Natural killer cell treated with Interleukin-12 subunit alpha and Interleukin-12 subunit beta and Interleukin-15 and Interleukin-18, amount 100 ng/mL, for 72 hours (primary cell): ENCODE results near the gene TMEM40. TPM values are rescaled to one million over a fixed set of nuclear protein-coding genes. Genes with fewer than 3 reads are reported as not detected.
A peak's percentile ranks its signal among the peaks of the same experiment; 100 is the strongest.
"Not testable (repeated sequence)": the region's sequence is repeated elsewhere in the genome, so short reads cannot be mapped to it uniquely, and the experiment has no call there.

Experiments used
- ATAC-seq, 2 donors: fragments of 150-1000 bp; cut with Tn5 transposase in 1 of 2; sonication (Bioruptor Pico), chemical (Tn5 transposase) in 1 of 2; 2 replicates each; pipeline ENCODE4 v1.10.0; 2021
- DNase-seq: peaks from one replicate; pipeline ENCODE4 v3.0.0; 2022; ENCODE audit warnings: low spot score
- H3K27ac Mint-ChIP-seq, 2 donors: 1 replicate in 1 of 2; 2 replicates in 1 of 2; pipeline ENCODE4 v1.8.0; 2022; ENCODE audit warnings: mixed read lengths in 2 of 2, mild to moderate bottlenecking in 1 of 2, moderate library complexity in 1 of 2
- H3K27me3 Mint-ChIP-seq, 2 donors: 1 replicate in 1 of 2; 2 replicates in 1 of 2; pipeline ENCODE4 v1.8.0; 2022; ENCODE audit warnings: mixed read lengths in 2 of 2
- H3K36me3 Mint-ChIP-seq: one replicate; pipeline ENCODE4 v1.8.0; 2022; ENCODE audit warnings: mixed read lengths
- H3K4me1 Mint-ChIP-seq, 2 donors: 1 replicate in 1 of 2; 2 replicates in 1 of 2; pipeline ENCODE4 v1.8.0; 2022; ENCODE audit warnings: low read depth in 2 of 2, mixed read lengths in 2 of 2, mild to moderate bottlenecking in 1 of 2
- H3K4me3 Mint-ChIP-seq: one replicate; pipeline ENCODE4 v1.8.0; 2022; ENCODE audit warnings: mixed read lengths
- H3K9me3 Mint-ChIP-seq: 2 replicates; pipeline ENCODE4 v1.8.0; 2022; ENCODE audit warnings: mixed read lengths
- total RNA-seq, 2 donors: library from RNA; stranded (reverse); gene quantifications; one replicate each; pipeline ENCODE4 v1.2.3, GENCODE V29; 2022

The TMEM40 gene
- total RNA-seq, 2 donors from 2014 or later = not detected

DNA sequence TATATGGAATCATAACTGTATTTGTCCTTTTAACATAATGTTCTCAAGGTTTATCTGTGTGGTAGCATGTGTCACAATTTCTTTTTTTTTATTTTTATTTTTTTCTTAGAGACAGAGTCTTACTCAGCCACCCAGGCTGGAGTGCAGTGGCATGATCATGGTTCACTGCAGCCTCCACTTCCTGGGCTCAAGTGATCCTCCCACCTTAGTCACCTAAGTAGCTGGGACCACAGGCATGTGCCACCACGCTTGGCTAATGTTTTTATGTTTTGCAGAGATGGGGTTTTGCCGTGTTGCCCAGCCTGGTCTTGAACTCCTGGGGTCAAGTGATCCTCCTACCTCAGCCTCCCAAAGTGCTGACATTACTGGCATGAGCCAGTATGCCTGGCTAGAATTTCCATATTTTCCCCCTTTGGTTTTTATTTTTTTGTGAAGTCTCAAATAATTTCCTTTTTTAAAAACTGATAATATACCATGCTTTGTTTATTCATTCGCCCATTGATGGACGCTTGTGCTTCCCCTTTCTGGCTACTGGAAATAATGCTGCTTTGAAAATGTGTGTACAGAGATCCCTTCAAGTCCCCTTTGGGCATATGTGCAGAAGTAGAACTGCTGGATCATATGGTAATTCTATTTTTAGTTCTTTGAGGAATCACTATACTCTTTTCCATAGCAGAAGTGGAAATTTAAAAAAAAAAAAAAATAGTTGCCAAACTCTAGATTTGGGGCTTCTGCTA lies 28.4 kb downstream of the TMEM40 start:
- no peak overlapping the region for H3K4me3 Mint-ChIP-seq

GRCh38 chr3:12729051-12729651 lies 29.9 kb downstream of the TMEM40 start:
- no peak overlapping the region for H3K27ac Mint-ChIP-seq
- H3K9me3 Mint-ChIP-seq = no peaks in the 10 kb centered on the region
- DNase-seq (no peak), ATAC-seq (no peak)
- H3K4me3 Mint-ChIP-seq = no peak overlapping the region
- H3K4me1 Mint-ChIP-seq = no peaks in the 10 kb centered on the region
- H3K36me3 Mint-ChIP-seq = no peaks in the 10 kb centered on the region
- peaks cover 13 to 40% of the 10 kb centered on the region in 2 donors for H3K27me3 Mint-ChIP-seq

More for the DNA sequence above, 28.4 kb downstream of the TMEM40 start:
- ATAC-seq (no peak), DNase-seq (no peak)
- Mint-ChIP-seq H3K27me3 (peaks cover 8 to 28% of the 10 kb centered on the region in 2 donors), H3K9me3 (no peaks in the 10 kb centered on the region), H3K4me1 (no peaks in the 10 kb centered on the region), H3K36me3 (no peaks in the 10 kb centered on the region), H3K27ac (no peak overlapping the region)

DNA sequence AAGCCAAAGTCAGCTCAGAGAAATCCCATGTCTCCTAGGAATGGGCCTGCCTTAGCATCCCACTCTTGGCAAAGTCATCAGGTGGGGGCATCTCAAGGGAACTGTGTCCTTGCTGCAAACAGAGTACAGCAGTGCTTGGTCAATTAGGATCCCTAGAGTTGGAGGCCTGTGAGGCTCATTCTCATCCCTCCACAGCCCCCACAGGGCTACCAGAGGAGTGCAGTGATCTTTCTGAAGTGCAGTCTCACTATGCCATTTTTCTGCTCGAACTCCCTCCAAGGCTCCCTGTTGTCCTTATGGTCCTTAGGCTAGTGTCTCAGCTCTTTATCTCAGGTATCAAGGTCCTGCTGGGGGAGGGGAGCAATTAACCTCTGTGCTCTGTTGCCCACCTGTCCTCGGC lies 31.1 kb downstream of the TMEM40 start:
- DNase-seq (no peak), ATAC-seq (peak in 1 of 2 donors; percentile 40)
- H3K27ac Mint-ChIP-seq = no peak overlapping the region
- H3K27me3 Mint-ChIP-seq = peaks cover 13 to 37% of the 10 kb centered on the region in 2 donors
- H3K4me3 Mint-ChIP-seq = no peak overlapping the region
- H3K9me3 Mint-ChIP-seq = no peaks in the 10 kb centered on the region
- H3K36me3 Mint-ChIP-seq = no peaks in the 10 kb centered on the region
- no peaks in the 10 kb centered on the region for H3K4me1 Mint-ChIP-seq

DNA sequence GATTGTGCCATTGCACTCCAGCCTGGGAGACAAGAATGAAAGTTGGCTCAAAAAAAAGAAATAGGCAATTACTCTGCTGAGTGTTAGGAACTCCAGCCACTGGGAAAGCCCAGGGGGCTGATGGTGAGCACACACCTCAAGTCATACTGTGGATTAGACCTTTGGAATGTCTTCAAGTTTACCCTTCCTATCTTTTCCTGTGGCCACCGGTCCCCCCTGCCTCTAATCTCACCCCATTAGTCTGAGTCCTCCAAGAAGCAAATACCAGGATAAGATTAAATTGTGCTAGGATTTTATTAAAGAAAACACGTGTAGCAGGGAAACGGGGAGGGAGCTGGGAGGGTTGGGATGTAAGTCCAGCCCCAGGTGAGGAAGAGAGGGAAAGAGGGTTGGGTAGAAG lies 31.6 kb downstream of the TMEM40 start:
- Mint-ChIP-seq H3K4me3 (no peak overlapping the region), H3K27me3 (peaks cover 10 to 33% of the 10 kb centered on the region in 2 donors), H3K4me1 (no peaks in the 10 kb centered on the region), H3K9me3 (no peaks in the 10 kb centered on the region), H3K27ac (no peak overlapping the region), H3K36me3 (no peaks in the 10 kb centered on the region)
- DNase-seq (no peak), ATAC-seq (no peak)

DNA sequence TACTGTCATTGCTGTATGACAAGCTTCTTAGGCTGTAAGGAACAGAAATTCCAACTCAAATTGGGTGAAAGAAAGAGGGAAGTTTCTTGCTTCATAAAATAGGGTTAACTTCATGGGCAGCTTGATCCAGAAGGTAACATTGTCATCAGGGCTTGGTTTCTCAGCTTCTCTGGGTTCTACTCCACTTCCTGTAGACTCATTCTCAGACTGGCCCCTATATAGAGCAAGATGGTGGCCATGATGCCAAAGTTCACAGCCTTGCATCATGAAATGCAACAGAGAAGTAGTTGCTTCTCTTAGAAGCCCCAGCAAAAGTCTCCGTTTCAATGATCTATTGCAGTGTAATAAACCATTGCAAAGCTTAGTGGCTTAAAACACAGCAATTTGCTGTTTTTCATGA lies 33.6 kb downstream of the TMEM40 start:
- H3K36me3 Mint-ChIP-seq = no peaks in the 10 kb centered on the region
- DNase-seq (no peak), ATAC-seq (no peak)
- peaks cover 0 to 3% of the 10 kb centered on the region in 2 donors for H3K4me1 Mint-ChIP-seq
- H3K27ac Mint-ChIP-seq = no peak overlapping the region
- H3K4me3 Mint-ChIP-seq = no peak overlapping the region
- no peaks in the 10 kb centered on the region for H3K9me3 Mint-ChIP-seq
- peaks cover 10 to 26% of the 10 kb centered on the region in 2 donors for H3K27me3 Mint-ChIP-seq

DNA sequence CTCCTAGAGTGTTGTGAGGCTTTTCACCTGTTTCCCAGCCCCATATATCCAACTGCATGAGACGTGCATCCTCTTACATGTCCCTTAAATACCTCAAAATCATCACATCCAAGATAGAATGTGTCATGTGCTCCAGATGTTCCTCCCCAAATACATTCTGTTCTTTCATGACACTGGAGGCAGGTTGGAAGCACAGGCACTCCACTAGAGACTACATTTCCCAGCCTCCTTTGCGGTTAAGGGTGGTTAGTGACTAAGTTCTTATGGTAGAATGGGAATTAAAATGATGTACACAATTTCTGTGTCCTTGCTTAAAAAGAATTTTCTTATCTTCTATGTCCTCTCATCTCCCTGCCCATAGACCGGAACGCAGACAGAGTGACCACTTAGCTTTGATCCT lies 34.3 kb downstream of the TMEM40 start:
- H3K4me3 Mint-ChIP-seq = no peak overlapping the region
- ATAC-seq (no peak), DNase-seq (no peak)
- H3K4me1 Mint-ChIP-seq = peaks cover 5 to 9% of the 10 kb centered on the region in 2 donors
- peaks cover 7 to 22% of the 10 kb centered on the region in 2 donors for H3K27me3 Mint-ChIP-seq
- H3K9me3 Mint-ChIP-seq = no peaks in the 10 kb centered on the region
- no peak overlapping the region for H3K27ac Mint-ChIP-seq
- H3K36me3 Mint-ChIP-seq = no peaks in the 10 kb centered on the region

DNA sequence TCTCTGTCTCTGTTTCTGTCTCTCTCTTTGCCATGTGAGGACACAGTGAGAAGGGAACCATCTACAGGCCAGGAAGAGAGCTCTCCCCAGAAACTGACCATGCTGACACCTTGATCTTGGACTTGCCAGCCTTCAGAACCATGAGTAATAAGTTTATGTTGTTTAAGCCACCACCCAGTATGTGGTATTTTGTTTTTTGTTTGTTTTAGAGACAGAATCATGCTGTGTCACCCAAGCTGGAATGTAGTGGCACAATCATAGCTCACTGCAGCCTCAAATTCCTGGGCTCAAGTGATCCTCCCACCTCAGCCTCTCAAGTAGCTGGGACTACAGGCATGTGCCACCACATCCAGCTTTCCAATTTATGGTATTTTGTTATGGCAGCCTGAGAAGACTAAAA lies 35.7 kb downstream of the TMEM40 start:
- Mint-ChIP-seq H3K27me3 (peaks cover 8 to 15% of the 10 kb centered on the region in 2 donors), H3K4me1 (peaks cover 10 to 15% of the 10 kb centered on the region in 2 donors)
- DNase-seq, H3K9me3 Mint-ChIP-seq, ATAC-seq, H3K36me3 Mint-ChIP-seq, H3K27ac Mint-ChIP-seq, H3K4me3 Mint-ChIP-seq: not testable (repeated sequence)

DNA sequence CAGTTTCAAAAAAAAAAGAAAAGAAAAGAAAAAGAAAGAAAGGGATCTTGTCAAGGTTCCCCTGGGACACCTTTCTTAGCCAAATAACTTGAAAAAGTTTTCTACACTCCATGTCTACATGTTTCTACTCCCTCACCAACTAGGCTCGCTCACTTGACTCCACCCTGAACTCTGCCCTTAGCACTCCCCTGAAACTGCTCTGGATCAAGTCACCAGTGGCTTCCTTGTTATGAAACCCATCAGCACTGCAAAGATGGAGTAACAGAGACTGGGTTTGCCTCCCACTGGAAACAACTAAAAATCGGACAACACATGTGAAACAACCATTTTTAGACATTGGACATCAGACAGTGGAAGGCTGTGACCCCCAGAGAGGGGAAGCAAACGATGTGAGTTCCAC lies 36.8 kb downstream of the TMEM40 start:
- Mint-ChIP-seq H3K4me3 (no peak overlapping the region), H3K9me3 (no peaks in the 10 kb centered on the region), H3K27me3 (peaks cover 8 to 15% of the 10 kb centered on the region in 2 donors), H3K27ac (no peak overlapping the region), H3K36me3 (no peaks in the 10 kb centered on the region), H3K4me1 (peaks cover 10 to 15% of the 10 kb centered on the region in 2 donors)
- DNase-seq (no peak), ATAC-seq (no peak)

GRCh38 chr3:12719984-12720898 lies 38.8 kb downstream of the TMEM40 start:
- Mint-ChIP-seq H3K27me3 (peaks cover 8% of the 10 kb centered on the region in 2 donors), H3K36me3 (no peaks in the 10 kb centered on the region), H3K9me3 (no peaks in the 10 kb centered on the region), H3K4me3 (peak overlapping the region; percentile 52), H3K27ac (peak overlapping the region in 1 of 2 donors; percentile 31), H3K4me1 (peaks cover 10 to 15% of the 10 kb centered on the region in 2 donors)
- DNase-seq (peak; percentile 78), ATAC-seq (peak; percentile 84 to 88)

DNA sequence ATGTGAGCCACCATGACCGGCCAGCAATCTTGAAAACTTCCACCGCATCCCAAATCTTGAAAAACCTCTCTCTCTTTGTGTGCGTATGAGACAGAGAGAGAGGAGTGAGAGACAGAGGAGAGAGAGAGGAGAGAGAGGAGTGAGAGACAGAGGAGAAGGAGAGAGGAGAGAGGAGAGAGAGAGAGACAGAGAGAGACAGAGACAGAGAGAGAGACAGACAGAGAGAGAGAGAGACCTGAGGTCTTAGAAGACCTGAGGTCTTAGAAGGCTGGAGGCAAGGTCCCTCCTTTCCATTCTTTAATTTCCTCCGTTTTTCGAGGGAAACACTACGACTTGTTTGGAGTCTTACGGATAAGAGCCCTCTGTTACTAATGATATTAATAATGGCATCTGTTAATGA lies 39.5 kb downstream of the TMEM40 start:
- H3K9me3 Mint-ChIP-seq = no peaks in the 10 kb centered on the region
- peaks cover 10 to 15% of the 10 kb centered on the region in 2 donors for H3K4me1 Mint-ChIP-seq
- DNase-seq = no peak
- H3K27ac Mint-ChIP-seq = peak overlapping the region in 1 of 2 donors; percentile 31
- H3K36me3 Mint-ChIP-seq = no peaks in the 10 kb centered on the region
- ATAC-seq = no peak
- peaks cover 4 to 5% of the 10 kb centered on the region in 2 donors for H3K27me3 Mint-ChIP-seq
- H3K4me3 Mint-ChIP-seq = peak overlapping the region; percentile 52

- Mint-ChIP-seq H3K9me3 (no peaks in the 10 kb centered on the region), H3K27me3 (peaks cover 0 to 3% of the 10 kb centered on the region in 2 donors), H3K4me1 (peaks cover 10 to 15% of the 10 kb centered on the region in 2 donors), H3K27ac (no peak overlapping the region), H3K4me3 (no peak overlapping the region), H3K36me3 (no peaks in the 10 kb centered on the region)
- no peak for ATAC-seq
- DNase-seq = no peak
Measured at GRCh38 chr3:12716605-12717151, 42.4 kb downstream of the TMEM40 start.

DNA sequence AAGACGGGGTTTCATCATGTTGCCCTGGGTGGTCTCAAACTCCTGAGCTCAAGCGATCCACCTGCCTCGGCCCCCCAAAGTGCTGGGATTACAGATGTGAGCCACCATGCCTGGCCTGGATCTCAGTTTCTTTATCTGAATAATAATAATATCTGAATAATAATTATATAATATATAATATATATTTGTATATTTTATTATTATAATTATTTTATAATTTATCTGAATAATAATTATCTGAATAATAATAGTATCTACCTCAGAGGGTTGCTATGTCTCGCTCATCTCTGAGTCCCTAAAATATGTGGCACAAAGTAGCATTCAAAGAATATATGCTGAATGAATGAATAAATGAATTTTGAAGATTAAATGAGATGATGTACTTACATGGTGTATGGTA lies 44.8 kb downstream of the TMEM40 start:
- no peak overlapping the region for H3K4me3 Mint-ChIP-seq
- DNase-seq (no peak), ATAC-seq (no peak)
- H3K4me1 Mint-ChIP-seq = peaks cover 0 to under 1% of the 10 kb centered on the region in 2 donors
- H3K9me3 Mint-ChIP-seq = no peaks in the 10 kb centered on the region
- no peaks in the 10 kb centered on the region for H3K36me3 Mint-ChIP-seq
- no peak overlapping the region for H3K27ac Mint-ChIP-seq
- H3K27me3 Mint-ChIP-seq = peaks cover 4 to 5% of the 10 kb centered on the region in 2 donors

DNA sequence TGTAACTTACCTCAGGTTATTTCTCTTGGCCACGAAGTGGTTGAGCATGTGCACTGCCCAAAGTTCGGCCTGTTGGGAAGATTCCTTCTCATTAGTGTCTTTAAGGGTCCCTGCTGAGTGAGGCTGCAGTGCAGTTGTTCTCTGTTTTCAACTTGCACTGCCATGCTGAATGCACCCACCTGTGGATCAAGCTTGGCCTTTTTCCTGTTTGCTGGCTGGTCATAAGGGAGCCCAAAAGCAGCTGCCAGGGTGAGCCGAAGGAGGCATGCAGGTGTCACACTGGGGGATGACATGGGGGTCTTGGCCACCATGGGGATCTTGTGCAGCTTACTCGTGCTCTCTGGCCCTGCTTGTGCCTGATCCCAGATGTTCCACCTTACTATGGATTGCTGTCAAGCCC lies 49.0 kb downstream of the TMEM40 start:
- Mint-ChIP-seq H3K4me1 (no peaks in the 10 kb centered on the region), H3K27me3 (peaks cover 17 to 24% of the 10 kb centered on the region in 2 donors), H3K4me3 (no peak overlapping the region), H3K36me3 (no peaks in the 10 kb centered on the region), H3K27ac (no peak overlapping the region), H3K9me3 (no peaks in the 10 kb centered on the region)
- DNase-seq = no peak
- no peak for ATAC-seq
